ENCODE data around the gene TNFRSF4.

Gene TNFRSF4

DNA sequence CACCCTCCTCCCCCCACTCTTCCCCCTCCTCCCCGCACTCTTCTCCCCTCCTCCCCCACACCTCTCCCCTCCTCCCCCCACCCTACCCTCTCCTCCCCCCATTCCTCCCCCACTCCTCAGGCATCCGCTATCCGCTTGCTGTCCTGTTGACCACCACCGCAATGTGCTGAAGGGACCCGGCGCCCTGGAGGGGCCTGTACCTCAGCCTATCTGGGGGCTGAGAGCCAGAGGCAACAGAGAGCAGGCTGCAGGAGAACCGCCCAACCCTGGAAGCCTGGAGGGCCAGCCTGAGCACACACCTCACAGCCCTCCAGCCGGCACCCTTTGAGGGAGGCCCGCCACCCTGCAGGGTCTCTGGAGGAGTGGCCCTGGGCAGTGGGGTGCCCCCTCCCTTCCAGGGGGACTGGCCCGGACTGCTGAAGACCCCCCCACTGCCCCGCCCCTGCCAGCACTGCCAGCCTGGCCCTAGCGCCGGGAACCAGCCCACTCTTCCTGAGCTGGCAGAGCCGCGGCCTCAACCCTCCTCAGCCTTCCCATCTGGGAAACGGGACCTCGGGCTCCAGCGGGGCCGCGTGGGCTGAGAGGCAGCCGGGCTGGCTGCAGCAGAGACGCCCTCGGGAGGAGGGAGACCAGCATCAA lies 31.3 kb upstream of the TNFRSF4 start:
- DNase-seq: no peak

DNA sequence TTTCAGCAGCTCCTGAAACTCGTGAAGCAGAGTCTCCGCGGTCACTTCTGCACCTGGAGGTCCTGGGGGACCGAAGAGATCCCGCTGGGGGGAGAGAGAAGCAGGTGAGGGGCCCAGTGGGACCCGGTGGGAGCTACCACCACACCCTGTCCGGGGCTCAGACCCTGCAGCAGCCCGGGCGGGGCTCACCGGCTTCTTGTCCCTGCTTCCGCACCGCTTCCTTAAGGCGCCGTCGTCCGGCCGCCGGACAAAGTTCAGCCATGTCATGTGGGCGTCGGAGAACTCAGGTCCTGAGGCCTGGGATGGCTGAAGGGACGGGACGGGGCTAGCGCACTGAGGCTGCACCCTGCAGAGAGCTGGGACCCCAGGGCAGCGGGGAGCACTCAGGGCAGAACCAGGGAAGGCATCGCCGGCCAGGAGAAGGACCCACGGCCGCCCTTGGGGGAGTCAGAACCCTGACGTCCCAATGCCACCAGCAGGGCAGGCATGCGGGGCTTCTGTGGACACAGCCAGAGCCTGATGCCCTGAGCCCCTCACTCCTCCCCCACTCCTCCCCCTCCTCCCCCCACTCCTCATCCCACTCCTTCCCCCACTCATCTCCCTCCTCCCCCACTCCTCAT lies 30.3 kb upstream of the TNFRSF4 start:
- no peak for DNase-seq

DNA sequence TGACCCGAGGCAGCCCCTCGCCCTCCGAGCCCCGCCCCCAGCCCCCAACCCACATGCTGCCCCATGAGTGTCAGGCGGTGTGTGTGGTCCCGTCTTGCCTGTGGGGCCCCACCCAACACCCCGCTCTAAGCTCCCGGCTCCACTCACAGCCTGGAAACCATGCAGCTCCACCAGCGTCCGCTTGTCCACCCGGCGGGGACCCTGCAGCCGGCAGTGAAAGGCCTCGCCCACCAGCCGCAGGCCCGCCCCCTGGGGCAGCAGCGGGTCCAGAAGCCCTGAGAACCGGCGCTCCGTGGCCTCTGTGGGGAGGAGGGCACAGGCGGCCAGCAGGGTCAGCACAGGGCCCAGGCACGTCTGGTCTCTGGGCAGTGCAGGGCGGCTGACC lies 29.8 kb upstream of the TNFRSF4 start:
- DNase-seq: no peak

DNA sequence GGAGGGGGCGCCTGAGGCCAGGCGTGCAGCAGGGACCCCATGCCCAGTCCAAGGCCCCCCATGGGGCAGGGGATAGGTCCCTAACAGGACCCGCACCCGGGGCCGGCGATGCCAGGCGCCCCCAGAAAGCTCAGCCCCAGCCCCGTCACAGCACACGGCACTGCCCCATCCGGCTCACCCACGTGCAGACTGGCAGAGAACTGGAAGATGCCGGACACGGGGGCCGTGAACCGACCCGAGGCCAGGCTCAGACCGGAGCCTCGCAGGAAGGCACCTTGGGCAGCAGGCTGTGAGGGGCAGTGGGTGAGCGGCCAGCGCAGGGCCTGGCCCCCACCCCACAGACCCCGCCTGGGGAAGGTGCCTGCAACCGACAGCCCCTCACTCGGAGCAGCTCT lies 29.3 kb upstream of the TNFRSF4 start:
- no peak for DNase-seq

DNA sequence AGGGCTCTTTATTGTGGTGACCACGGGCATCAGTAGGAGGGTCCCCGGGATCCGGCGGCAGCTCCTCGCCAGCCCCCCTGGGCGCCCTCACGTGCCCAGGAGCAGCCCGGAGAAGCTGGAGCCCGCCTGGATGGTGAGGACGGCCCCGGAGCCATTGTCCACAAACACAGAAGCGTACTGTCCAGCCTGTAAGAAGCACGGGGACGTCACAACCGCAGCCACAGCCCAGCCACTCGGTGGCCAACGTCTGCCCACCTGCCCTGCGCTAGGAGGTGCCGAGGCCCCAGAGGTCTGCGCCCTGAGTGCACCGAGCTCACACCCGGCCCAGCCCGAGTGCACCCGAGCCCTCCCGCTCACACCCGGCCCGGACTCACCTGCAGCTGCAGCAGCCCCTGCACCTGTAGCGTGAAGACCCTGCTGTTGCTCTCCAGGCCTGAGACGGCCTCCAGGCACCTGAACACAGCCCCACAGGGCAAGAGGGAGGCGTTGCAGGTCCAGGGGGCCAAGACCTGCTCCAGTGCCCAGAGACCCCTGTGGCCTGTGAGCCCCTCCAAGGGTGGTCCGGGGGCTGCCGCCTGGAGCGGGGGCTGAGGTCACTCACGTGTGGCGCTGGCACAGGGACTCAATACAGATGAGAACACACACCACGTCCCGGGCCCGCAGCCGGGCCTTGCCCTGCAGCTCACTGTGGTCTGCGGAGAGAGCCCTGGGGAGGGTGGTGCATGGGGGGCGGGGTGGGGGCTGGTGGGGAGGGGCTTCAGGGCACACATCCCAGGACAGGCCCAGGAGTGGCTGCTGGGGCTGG lies 28.7 kb upstream of the TNFRSF4 start:
- DNase-seq: no peak

DNA sequence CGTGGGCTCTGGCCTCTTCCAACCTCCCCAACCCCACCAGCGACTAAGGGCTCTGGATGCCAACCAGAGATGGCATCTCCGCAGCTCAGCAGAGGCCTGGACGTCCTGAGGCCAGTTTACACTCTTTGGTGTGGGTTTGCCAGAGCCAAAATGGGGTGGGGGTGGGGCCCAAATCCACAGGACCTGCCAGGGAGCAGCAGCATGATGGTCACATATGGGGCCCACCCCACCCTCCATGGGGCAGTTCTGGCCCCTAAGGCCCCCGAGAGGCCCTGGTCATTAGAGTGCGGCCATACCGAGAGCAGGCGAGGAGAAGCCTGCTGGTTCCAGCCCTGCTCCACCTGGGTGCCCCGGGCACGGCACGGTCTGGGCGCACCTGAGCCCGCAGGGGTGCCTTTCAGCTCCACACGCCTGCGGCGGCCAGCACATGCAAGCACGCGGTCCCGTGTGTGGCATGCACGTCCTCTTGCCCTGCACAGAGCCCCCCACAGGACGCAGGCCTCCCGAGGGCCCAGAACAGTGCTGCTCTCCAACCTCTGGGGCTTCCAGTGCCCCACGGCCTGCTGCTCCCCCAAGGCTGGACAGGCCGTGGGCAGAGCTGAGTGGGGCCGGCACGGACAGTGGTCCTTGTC lies 27.8 kb upstream of the TNFRSF4 start:
- no peak for DNase-seq

DNA sequence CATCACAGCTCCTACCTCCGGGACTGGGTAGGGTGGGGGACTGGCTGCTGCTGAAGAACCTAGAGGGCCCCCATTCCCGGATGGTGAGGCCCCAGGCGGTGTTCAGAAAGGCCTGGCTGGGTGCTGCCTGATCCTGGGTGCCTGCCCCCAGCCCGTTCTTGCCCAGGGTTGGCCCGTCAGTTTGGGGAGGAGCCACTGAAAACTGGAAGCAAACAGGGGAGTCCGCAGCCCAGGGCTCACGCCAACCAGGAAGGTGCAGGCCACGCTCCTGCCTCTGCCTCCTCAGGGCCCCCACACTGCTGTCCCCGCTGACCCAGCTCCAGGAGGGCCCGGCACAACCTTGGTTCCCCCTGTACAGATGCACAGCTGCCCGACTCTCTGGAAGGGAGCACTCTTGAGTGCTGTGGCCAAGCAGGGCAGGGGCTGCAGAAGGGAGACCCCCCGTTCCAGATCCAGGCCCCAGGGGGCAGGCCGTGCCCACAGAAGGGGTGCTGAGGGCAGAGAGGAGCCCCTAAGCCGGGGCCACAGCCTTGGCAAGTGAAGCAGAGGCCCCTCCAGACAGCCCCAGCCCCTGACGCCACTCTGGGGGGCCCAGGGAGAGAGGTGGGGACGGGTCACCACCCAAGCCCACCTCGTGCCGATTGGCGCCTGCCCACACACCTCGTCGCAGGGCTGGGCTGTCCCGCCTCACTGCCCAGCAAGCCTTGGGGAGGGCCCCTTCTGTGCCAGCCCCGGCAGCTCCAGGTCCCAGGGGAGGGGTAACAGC lies 27.1 kb upstream of the TNFRSF4 start:
- no peak for DNase-seq

DNA sequence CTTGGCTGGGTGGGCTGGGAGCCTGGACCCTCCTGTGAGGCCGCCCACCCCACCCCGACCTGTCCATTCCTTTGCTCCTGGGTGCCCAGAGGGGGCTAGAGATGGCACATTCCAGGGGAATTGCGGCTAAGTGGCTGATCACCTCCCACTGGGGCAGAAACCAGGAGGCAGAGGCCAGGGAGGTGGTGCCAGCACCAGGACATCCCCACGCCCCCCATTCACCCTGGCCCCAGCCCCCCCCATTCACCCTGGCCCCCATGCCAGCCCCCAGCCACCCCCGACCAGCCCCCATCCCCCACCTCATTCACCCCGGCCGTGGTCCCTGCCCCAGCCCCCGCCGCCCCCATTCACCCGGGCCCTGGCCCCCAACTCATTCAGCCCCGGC lies 26.4 kb upstream of the TNFRSF4 start:
- no peak for DNase-seq

DNA sequence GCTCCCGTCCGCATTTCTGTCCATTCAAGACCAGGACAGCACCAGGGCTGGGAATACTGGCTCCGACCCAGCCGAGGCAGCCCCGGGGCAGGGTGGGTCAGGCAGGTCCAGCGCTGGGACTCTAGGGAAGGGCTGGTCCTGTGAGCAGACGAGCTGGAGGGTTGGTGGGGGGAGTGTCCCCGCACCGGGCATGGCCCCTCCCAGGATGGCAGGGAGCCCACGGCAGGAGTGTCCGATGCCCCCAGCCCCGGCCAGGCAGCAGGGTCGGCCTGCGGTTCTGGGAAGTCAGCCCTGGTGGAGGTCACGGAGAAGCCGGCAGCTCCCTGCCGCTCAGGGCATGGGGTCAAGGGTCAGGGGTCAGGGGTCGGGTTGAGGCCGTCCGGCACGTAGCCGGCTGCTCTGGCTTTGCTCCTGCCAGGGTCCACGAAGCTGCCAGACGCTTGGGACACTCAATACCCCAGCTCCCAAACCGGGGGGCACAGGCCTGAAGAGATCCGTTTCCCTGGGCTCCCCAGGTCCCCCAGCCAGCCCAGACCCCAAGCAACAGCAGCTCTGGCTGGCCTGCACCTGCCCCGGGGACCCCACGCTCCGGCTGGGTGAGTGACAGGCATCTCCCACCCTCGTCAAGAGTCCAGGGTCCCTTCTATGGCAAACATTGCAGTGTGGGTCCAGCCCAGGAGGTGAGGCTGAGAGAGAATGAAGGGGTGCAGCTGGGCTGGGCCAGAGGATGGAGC lies 25.8 kb upstream of the TNFRSF4 start:
- no peak for DNase-seq

DNA sequence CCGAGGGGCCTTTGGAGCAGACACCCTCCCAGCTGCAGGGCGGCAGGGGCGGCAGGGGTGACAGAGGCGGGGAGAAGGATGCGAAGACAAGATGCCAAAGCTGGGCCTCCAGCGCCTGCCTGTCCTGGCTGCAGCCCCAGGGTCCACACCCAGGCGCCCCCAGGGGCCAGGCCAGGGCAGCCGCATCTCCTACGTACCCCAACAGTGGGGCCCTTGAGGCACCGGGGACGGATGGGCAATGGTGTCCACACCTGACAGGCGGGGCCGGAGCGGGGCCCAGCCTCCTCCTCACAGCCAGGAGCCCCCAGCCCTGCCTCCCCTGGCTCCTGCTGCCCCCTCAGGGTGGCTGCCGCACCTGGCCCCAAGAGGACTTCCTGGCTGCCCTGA lies 25.3 kb upstream of the TNFRSF4 start:
- no peak for DNase-seq

DNA sequence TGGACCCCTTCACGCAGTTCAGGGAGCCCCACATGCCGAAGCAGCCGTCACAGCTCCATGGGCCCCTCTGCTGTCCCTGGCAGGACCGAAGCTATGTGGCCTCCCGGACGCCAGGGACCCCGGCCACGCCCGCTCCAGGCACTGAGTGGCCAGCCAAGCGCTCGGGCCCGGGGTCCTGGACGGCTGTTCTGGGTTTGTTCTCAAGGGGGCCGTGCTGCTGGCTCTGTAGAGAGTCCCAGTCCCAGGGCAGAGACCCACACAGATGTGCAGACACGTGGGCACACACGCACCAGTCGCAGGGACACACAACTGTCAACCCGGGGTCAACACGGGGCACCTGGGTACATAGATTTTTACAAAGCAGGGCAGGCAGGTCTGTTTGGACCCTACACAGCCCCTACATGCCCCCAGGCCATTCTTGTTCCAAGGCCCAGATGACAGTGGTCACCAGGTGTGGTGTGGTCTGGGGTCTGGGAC lies 24.8 kb upstream of the TNFRSF4 start:
- no peak for DNase-seq

DNA sequence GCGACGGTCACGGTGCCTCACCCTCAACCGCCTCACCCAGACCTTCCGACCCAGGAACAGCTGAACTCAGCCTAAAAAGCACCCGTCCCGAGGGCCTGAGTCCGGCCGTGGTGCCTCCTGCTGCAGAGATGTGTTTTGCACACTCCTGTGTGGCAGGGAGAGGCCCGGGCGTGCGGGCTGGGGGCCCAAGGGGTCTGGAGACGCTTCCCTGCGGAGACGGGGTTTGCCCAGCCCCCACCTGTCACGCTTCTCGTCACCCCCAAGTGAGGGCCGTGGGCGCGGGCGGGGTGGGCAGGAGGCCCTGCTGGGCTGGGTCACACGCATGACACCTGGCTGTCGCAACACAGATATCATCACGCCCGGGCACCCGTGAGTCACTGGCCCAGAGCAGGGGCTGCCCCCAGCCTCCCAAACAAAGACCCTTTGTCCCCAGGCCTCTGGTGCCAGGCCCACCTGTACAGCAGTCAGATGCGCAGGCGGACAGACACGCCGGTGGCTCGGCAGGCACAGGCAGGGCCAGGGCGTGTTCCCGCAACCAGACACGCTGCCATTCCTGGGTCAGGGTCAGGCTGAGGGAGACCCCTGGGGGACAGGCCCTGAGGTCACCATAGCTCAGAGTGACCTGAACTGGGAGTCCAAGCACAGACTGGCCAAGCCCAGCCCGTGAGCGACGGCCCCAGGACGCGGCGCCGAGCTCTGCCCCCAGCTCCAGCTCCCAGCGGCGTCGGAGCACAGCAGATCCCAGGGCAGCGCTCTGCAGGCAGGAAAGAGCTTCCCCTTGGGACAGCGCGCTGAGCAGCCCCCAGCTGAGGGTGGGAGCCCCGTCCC lies 24.1 kb upstream of the TNFRSF4 start:
- no peak for DNase-seq

DNA sequence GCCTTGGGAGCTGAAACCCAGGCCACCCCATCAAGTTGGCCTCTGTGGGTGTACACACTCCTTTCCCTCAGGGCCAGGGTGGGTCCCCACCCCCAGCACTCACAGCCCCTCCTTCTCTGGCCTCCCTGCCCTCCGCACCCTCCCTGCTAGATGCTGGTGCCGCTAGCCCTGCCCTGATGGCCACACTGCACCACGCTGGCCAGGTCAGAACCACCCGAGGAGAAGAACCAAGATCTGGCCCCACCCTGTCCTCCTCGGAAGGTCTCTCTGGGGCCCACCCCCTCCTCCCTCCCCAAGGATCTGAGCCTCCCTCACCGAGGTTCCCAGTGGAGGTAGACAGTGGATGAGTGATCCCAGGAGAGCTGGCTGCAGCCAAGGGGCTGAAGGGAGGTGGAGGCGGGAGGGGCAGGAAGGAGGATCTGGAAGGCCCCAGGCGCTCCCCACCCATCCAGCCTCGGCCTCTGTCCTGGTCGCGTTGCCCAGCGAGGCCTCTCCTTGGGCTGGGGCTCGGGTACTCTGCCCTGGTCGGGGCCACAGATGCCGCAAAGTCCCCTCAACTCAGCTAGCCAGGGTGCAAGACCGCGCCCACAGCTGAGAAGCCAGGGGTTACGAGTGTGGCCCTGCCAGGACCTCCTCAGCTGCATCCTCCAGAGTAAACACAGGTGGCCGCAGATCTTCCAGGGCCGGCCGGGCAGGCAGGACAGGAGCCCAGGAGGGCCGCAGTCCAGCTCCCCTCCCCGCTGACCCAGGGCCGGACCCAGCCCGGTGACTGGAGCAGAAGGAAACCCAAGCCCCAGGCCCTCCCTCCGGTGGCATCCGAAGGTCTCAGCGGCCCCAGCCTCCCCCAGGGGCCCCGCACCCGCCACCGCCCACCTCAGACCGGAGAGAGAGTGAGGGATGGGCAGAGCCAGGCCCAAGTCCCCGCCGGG lies 23.3 kb upstream of the TNFRSF4 start:
- no peak for DNase-seq

DNA sequence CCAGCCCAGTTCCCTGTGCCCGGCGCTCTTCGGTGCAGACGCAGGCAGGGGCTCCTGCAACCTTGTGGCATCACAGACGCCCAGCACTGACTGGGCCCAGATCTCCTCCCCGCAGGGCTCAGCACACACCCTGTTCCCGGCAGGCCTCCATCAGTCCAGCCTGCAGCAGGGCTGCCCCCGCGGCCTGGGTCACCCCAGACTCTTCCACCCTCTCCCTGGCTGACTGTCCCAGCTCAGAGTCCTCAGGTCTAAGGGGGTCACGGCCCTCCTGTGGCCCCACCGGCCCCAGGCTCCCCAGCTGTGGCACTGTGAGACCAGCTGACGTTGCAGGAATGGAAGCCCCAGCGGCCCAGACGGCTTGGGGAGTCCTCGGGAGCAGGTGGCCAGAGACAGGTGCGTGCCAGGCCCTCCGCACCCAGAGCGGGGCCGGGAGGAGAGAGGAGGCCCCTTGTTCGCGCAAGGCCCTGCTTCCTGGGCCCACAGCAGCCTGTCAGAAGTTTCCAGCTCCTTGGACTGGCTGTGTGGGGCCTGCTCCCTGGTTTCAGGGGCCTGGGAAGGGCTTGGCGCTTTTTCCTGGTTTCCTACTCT lies 22.3 kb upstream of the TNFRSF4 start:
- no peak for DNase-seq

DNA sequence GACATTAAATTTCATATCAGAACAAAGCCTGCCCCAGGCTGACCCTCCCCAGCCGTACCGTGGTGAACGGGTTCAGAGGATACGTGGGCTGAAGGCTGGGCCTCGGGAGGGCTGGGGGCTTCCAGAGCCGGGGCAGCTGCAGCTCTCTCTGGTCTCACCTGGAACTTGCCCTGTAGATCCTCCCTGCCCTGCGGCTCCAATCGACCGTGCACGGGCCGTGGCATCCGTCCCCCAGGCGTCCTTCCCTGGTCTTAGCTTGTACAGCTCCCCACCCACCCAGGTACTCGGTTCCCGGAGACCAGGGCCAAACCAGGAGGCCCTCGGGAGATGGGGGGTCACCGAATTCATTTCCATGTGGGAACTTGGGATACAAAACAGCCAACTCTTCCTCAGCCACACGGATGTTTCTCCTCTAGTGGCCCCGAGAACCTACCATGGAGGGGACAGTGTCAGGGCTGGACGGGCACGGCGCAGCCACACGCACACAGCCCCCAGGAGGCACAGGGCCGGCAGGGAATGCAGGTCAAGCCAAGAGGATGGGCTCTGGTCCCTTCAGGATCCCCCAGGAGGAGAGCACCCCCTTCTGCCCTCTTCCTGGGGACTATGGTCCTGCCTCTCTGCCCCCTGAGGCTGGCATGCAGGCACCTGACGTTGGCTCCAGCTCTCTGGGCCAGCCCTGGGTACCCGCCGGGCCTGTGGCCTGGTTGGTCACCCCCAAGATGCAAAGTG lies 21.2 kb upstream of the TNFRSF4 start:
- DNase-seq: no peak

DNA sequence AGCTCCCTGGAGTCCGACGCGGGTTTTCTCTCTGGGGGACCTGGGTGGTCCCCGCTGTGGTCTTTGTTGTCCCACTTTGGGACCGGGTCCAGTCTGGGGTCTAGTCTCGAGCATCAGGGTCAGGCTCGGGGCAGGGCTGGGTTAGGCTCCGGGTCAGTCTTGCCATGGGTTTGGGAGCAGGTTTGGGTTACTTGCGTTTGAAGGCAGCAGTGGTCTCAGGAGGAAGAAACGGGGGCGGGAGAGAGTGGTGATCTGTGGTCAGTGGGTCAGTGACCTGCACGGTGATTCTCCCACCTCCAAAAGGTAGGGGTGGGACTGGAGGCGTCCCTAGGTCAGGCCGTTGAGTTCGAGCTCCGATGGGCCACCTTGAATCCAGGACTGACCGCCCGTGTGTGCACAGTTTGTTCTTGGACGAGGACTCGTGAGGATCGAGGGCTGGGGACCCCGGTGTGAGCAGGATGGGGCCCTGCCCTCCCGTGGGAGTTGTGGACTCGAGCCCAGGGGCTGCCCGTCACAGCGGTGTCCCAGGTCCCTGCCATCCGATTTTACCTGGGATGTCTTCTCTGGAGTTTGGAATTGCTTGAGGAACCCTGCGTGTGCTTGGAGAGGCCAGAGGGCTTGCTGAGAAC lies 20.3 kb upstream of the TNFRSF4 start:
- DNase-seq: no peak

DNA sequence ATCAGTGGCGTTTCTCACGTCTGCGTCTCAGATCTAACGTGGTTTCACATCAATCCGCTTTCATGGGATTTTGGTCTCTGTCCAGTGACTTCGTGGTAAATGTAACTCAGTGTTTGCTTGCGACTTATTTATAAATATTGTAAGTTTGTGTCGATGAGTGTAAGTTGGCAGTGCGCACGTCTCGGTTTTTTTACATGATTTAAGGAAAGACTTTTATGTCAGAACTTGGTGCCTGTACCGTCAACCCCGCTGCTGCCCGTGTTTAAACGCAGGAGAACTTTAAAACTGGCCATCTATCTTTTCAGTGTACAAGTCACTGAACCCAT lies 19.6 kb upstream of the TNFRSF4 start:
- no peak for DNase-seq

DNA sequence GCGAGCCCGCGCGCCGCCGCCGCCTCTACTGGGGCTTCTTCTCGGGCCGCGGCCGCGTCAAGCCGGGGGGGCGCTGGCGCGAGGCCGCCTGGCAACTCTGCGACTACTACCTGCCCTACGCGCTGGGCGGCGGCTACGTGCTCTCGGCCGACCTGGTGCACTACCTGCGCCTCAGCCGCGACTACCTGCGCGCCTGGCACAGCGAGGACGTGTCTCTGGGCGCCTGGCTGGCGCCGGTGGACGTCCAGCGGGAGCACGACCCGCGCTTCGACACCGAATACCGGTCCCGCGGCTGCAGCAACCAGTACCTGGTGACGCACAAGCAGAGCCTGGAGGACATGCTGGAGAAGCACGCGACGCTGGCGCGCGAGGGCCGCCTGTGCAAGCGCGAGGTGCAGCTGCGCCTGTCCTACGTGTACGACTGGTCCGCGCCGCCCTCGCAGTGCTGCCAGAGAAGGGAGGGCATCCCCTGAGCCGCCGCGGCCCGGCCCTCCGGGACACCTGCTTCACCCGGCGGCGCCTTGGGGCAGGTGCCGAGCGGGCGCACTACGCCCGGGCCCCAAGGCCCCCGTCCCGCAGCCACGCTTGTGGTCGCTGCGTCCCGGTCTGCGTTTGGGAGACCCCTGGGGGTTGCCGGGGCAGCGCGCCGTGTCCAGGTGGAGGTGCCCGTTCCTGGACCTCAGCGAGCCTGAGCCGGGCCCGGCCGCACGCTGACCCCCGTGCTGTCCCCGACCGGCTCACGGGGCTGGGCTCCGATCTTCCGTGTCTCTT lies 19.0 kb upstream of the TNFRSF4 start:
- no peak for DNase-seq

All from activated CD4-positive, alpha-beta T cell treated with anti-CD3 and anti-CD28 coated beads, Interleukin-2, amount 50 U/mL, for 4 hours (primary cell).